ENCODE results near the gene DGKA. TPM values are rescaled to one million over a fixed set of nuclear protein-coding genes. Genes with fewer than 3 reads are reported as not detected.

DGKA gene
- total and polyA plus RNA-seq, 5 donors: 11.3 to 25.9 (median 20.3) TPM

- intact Hi-C loops (cut with DNase I): loop anchor here in 1 of 4 donors (5.0 kb wide), 1 partner anchor 205 kb away; no protein-coding TSS in a partner anchor
- DNase-seq: no peak
- no peak for ATAC-seq
- H3K4me3 ChIP-seq (ENCODE audit: low read length): no peak overlapping the region
- no peak overlapping the region for H3K27ac ChIP-seq (ENCODE audit: low read length)
- H3K4me1 ChIP-seq (ENCODE audit: control insufficient read depth, insufficient read depth, low read length): no peaks in the 10 kb centered on the region
- H3K27me3 ChIP-seq (ENCODE audit: control insufficient read depth, insufficient read depth): no peaks in the 10 kb centered on the region
- WGBS: 93% methylated on average over 4 of the region's 4 CpGs
- H3K9me3 ChIP-seq (ENCODE audit: control insufficient read depth, low read length): no peaks in the 10 kb centered on the region
Measured at GRCh38 chr12:55942055-55942454, 11.1 kb downstream of the DGKA start.

GRCh38 chr12:55942577-55943136, 11.7 kb downstream of the DGKA start:
- H3K9me3 ChIP-seq (ENCODE audit: control insufficient read depth, low read length): no peaks in the 10 kb centered on the region
- H3K27ac ChIP-seq (ENCODE audit: low read length): no peak overlapping the region
- H3K4me1 ChIP-seq (ENCODE audit: control insufficient read depth, insufficient read depth, low read length): no peaks in the 10 kb centered on the region
- no peak for DNase-seq
- no peak overlapping the region for H3K4me3 ChIP-seq (ENCODE audit: low read length)
- intact Hi-C loops (cut with DNase I): loop anchor here in 1 of 4 donors (5.0 kb wide), 1 partner anchor 205 kb away; no protein-coding TSS in a partner anchor
- no peak for ATAC-seq
- H3K27me3 ChIP-seq (ENCODE audit: control insufficient read depth, insufficient read depth): no peaks in the 10 kb centered on the region
- 95% methylated on average over 1 of the region's 1 CpG for WGBS

DNA sequence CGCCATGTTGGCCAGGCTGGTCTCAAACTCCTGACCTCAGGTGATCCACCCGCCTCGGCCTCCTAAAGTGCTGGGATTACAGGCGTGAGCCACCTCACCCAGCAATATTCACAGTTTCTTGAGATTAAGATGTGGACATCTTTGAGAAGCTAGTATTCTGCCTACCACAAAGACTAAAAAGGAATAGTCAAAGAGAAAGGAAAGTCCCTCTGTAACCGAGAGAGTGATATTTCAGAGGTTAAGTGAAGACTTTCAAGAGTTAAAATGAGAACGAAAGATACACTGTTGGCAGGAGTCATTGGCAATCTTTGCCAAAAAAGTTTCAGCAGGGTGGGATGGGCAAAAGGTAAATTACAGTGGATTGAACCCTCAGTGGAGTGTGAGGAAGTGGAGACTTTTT, 15.6 kb downstream of the DGKA start:
- DNase-seq: no peak
- intact Hi-C loops (cut with DNase I): no loop called here
- H3K4me3 ChIP-seq (ENCODE audit: low read length): no peak overlapping the region
- no peaks in the 10 kb centered on the region for H3K9me3 ChIP-seq (ENCODE audit: control insufficient read depth, low read length)
- no peaks in the 10 kb centered on the region for H3K4me1 ChIP-seq (ENCODE audit: control insufficient read depth, insufficient read depth, low read length)
- H3K27me3 ChIP-seq (ENCODE audit: control insufficient read depth, insufficient read depth): no peaks in the 10 kb centered on the region
- H3K27ac ChIP-seq (ENCODE audit: low read length): no peak overlapping the region
- 80% methylated on average over 6 of the region's 6 CpGs for WGBS
- ATAC-seq: no peak

GRCh38 chr12:55955344-55955743, 24.4 kb downstream of the DGKA start:
- Histone ChIP-seq H3K9me3 (ENCODE audit: control insufficient read depth, low read length) (no peaks in the 10 kb centered on the region), H3K27ac (ENCODE audit: low read length) (no peak overlapping the region), H3K27me3 (ENCODE audit: control insufficient read depth, insufficient read depth) (no peaks in the 10 kb centered on the region), H3K4me3 (ENCODE audit: low read length) (no peak overlapping the region), H3K4me1 (ENCODE audit: control insufficient read depth, insufficient read depth, low read length) (no peaks in the 10 kb centered on the region)
- WGBS: 77% methylated on average over 4 of the region's 4 CpGs
- intact Hi-C loops (cut with DNase I): no loop called here
- DNase-seq: no peak
- ATAC-seq: peak in 1 of 2 donors; percentile 44

DNA sequence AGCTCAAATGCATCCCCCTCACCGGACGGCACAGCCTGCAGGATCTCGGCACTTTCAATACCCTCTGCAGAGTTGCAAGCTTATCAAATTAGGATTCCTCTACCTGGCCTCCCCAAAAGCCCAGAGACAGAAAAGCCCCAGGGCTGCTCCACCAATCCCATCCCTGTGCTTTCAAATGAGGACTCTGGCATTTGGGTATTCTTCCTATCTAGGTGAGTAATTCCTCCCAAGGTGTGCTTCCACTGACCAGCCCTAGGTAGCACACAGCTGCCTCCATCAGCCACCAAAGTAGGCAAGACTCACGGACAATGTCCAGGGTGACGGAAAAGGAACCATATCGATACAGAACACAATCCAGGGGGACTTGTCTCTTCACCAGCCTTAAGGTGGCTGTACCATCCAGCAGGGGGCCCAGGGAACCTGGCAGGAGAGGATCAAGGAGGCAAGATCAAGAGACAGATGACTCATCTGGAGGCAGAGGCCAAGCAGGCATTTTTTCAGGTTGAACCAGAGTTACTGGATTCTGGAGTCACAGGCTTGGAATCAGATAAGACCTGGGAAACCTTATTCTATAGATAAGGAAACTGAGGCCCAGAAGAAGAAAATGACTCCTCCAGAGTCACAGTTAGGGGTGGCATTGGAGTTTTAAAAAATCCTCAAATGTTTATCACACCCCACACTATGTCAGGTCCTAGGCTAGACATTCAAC, 25.0 kb downstream of the DGKA start:
- 81% methylated on average over 6 of the region's 6 CpGs for WGBS
- no peaks in the 10 kb centered on the region for H3K27me3 ChIP-seq (ENCODE audit: control insufficient read depth, insufficient read depth)
- DNase-seq (no peak), ATAC-seq (no peak)
- H3K4me3 ChIP-seq (ENCODE audit: low read length): no peak overlapping the region
- no peaks in the 10 kb centered on the region for H3K4me1 ChIP-seq (ENCODE audit: control insufficient read depth, insufficient read depth, low read length)
- intact Hi-C loops (cut with DNase I): no loop called here
- no peaks in the 10 kb centered on the region for H3K9me3 ChIP-seq (ENCODE audit: control insufficient read depth, low read length)
- no peak overlapping the region for H3K27ac ChIP-seq (ENCODE audit: low read length)

DNA sequence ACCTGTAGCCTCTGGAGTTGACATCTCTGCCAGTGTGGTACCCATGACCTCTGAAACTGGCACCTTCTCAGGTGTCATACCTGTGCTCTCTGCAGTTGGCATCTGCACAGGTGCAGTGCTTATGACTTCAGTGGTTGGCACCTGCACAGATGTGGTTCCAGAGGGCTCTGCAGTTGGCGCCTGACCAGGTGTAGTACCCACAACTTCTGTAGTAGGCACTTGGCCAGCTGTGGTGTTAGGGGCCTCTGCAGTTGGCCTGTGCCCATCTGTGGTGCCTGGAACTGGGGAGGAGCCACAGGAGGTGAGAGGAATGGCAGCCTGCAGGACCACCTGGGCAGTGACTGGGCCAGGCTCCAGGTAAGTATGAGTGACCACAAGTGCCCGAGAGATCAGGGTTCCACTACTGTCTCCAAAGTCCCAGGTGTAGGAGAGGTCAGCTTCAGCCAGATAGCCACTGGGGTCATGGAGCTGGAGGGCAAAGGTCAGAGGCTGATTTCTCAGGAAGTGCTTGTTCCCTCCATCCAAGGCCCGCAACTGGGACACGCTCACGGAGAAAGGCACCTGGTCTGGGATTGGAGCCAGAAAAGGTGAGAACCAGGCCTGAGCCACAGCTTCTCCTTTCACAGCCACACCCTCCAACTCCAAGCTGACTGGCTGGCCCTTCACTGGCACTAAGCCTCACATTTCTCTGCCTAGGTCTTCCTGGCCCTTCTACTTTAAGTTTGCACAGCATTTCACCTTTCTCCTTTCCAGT, 26.3 kb downstream of the DGKA start:
- H3K9me3 ChIP-seq (ENCODE audit: control insufficient read depth, low read length): no peaks in the 10 kb centered on the region
- no peak for ATAC-seq
- H3K27me3 ChIP-seq (ENCODE audit: control insufficient read depth, insufficient read depth): no peaks in the 10 kb centered on the region
- intact Hi-C loops (cut with DNase I): no loop called here
- H3K4me1 ChIP-seq (ENCODE audit: control insufficient read depth, insufficient read depth, low read length): no peaks in the 10 kb centered on the region
- H3K4me3 ChIP-seq (ENCODE audit: low read length): no peak overlapping the region
- H3K27ac ChIP-seq (ENCODE audit: low read length): no peak overlapping the region
- DNase-seq: no peak
- WGBS: 82% methylated on average over 5 of the region's 5 CpGs

DNA sequence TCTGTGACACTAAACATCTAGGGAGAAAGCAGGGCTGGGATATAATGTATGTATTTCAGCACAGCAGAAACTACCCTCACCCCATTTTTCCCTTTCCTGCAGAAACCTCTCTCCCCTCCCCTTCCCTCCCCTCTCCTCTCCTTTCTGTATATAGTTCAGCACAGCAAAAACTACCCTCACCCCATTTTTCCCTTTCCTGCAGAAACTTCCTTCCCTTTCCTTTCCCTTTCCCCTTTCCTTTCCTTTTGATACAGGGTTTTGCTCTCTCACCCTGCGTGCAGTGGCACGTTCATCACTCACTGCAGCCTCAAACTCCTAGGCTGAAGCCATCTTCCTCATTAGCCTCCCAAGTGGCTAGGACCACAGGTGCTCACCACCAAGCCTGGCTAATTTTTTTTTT, 32.8 kb downstream of the DGKA start:
- WGBS: 78% methylated on average over 2 of the region's 2 CpGs
- ATAC-seq (no peak), DNase-seq (no peak)
- intact Hi-C loops (cut with DNase I): no loop called here
- H3K4me1 ChIP-seq (ENCODE audit: control insufficient read depth, insufficient read depth, low read length): peaks cover 2% of the 10 kb centered on the region
- no peak overlapping the region for H3K27ac ChIP-seq (ENCODE audit: low read length)
- H3K9me3 ChIP-seq (ENCODE audit: control insufficient read depth, low read length): no peaks in the 10 kb centered on the region
- no peak overlapping the region for H3K4me3 ChIP-seq (ENCODE audit: low read length)
- no peaks in the 10 kb centered on the region for H3K27me3 ChIP-seq (ENCODE audit: control insufficient read depth, insufficient read depth)

DNA sequence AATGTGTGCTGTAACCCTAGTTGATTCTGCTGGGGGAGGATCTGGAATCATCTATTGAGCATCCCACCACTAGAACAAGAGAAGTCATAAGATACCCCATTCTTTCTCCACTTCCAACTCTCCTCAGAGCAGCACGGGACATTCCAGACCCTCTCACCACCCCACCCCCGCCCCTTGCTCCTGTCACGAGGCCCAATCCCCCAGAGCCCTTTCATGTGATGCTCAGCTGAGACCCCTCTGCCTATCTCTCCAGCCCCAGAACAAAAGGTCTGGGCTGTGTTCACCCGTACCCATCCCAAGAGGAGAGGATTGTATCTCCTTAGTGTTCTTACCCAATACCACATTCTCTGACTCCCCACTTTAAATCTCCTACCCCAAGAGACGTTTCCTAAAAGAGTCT, 34.3 kb downstream of the DGKA start:
- no peak overlapping the region for H3K27ac ChIP-seq (ENCODE audit: low read length)
- intact Hi-C loops (cut with DNase I): no loop called here
- DNase-seq: no peak

GRCh38 chr12:55965941-55966407, 35.0 kb downstream of the DGKA start, which contains the start of gene PMEL:
PMEL (minus strand) TSS chr12:55966042; CDS start chr12:55966011, 31 bp downstream.
- Histone ChIP-seq H3K27ac (ENCODE audit: low read length) (peak within 1 kb of the TSS; percentile 71), H3K4me3 (ENCODE audit: low read length) (peak within 1 kb of the TSS; percentile 71), H3K9me3 (ENCODE audit: control insufficient read depth, low read length) (no peaks in the 10 kb centered on the region), H3K27me3 (ENCODE audit: control insufficient read depth, insufficient read depth) (no peaks in the 10 kb centered on the region), H3K4me1 (ENCODE audit: control insufficient read depth, insufficient read depth, low read length) (peaks cover 2% of the 10 kb centered on the region)
- 4% methylated on average over 4 of the region's 4 CpGs for WGBS
- ATAC-seq: peak; percentile 16 to 55
- DNase-seq: no peak
- intact Hi-C loops (cut with DNase I): no loop called here

More for the DNA sequence above, 34.3 kb downstream of the DGKA start:
- H3K4me1 ChIP-seq (ENCODE audit: control insufficient read depth, insufficient read depth, low read length): peaks cover 2% of the 10 kb centered on the region
- ATAC-seq: no peak
- H3K9me3 ChIP-seq (ENCODE audit: control insufficient read depth, low read length): no peaks in the 10 kb centered on the region
- no peak overlapping the region for H3K4me3 ChIP-seq (ENCODE audit: low read length)
- no peaks in the 10 kb centered on the region for H3K27me3 ChIP-seq (ENCODE audit: control insufficient read depth, insufficient read depth)
- WGBS: 65% methylated on average over 5 of the region's 5 CpGs

GRCh38 chr12:55966408-55967281, 35.7 kb downstream of the DGKA start, which contains the start of gene CDK2:
CDK2 (plus strand) TSS chr12:55966830; CDS start chr12:55967009, 179 bp downstream.
- intact Hi-C loops (cut with DNase I): no loop called here
- peak within 1 kb of the TSS; percentile 71 for H3K4me3 ChIP-seq (ENCODE audit: low read length)
- WGBS: under 1% methylated on average over 45 of the region's 45 CpGs
- H3K27me3 ChIP-seq (ENCODE audit: control insufficient read depth, insufficient read depth): no peaks in the 10 kb centered on the region
- DNase-seq (peak; percentile 94 to 98 (median 97)), ATAC-seq (peak; percentile 96 to 97)
- H3K9me3 ChIP-seq (ENCODE audit: control insufficient read depth, low read length): no peaks in the 10 kb centered on the region
- H3K27ac ChIP-seq (ENCODE audit: low read length): peak within 1 kb of the TSS; percentile 71
- peaks cover 2% of the 10 kb centered on the region for H3K4me1 ChIP-seq (ENCODE audit: control insufficient read depth, insufficient read depth, low read length)
